ENCODE data around the gene BACH2.
"Not testable (repeated sequence)": the region's sequence is repeated elsewhere in the genome, so short reads cannot be mapped to it uniquely, and the experiment has no call there.

The BACH2 gene

DNA sequence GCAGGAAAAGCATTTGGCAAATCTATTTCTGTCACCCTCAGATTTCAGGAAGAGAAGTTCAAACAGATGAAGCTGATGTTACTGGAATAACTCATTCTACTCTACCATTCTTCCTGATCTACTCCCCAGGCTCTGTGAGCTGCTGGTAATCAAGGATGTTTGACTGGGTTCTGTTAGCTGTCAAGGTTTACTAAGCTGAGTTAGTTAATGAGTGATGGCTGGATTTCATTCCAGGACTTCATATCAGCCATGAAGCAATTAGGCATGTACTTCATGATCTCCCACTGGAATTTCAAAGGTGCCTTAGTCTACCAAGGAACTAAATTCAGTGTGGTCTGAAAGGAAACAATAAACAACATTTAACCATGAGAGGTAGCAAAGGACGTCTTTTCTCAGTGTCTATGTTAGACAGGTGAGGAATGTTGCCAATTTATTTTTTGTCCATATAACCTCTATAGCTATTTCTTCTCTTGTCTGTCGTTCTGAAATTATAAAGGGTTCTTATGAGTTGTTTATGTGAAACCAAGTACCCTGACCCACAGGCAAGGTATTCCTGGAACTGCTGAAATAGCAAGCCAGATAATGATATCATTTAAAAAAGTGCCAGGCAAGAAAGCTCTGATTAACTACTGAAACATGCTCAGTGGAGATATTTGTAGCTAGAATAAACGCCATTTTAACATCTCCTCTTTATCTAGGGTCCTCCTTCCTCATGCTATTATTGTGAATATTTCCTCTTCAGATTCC, 112.9 kb downstream of the BACH2 start:
- DNase-seq (ENCODE audit: low spot score) = no peak

DNA sequence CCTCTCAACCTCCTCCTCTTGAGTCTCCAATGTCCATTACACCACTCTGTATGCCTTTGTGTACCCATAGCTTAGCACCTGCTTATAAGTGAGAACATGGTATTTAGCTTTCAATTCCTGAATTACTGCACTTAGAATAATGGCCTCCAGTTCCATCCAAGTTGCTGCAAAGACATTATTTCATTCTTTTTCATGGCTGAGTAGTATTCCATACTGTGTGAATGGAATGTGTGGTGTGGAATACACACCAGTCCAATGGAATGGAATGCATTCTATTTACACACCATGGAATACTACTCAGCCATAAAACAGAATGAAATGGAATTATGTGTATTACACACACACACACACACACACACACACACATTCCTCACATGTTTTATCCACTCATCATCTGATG, 116.1 kb downstream of the BACH2 start:
- DNase-seq (ENCODE audit: low spot score) = no peak

DNA sequence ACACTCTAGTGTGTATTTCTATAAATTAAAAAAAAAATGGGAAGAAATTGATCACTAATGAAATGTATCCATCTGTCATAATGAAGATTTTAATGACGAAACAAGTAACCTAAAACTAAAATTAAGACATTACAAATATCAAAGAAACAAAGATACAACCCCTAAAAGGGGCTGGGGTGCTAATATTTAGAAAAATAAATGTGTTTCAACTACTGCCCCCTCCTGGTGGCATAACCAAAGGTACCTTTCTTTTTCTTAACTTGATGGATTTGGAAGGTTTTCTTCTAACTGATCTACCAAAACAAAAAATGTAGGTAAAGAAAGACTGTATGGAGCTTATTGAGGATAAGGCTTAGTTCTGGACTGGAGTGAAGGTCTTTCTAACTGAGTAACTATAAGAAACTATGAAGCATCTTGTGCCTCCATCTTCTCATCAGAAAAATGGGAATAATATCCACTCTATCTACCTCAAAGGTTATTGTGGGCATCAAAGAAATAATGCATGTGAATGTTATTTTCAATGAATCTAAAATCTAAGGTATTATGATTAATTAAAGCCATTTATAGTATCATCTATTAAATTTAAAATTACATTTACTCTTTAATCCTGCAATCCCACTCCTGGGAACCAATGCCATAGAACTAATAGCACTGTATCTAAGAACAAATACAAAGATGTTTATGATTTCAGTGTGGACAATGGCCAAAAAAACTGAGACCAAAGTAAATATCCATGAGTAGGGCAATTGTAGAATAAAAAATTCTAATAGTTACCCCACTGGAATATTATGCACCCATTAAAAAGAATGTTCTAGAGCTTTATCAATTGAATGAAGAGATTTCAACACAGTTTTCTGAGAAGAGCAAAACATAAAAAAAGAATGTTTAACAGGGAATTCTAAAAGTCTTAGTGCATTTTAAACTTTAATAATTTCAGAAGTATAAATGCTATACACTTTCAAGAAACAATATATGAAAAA, 117.2 kb downstream of the BACH2 start:
- peak; percentile 20 for DNase-seq (ENCODE audit: low spot score)

DNA sequence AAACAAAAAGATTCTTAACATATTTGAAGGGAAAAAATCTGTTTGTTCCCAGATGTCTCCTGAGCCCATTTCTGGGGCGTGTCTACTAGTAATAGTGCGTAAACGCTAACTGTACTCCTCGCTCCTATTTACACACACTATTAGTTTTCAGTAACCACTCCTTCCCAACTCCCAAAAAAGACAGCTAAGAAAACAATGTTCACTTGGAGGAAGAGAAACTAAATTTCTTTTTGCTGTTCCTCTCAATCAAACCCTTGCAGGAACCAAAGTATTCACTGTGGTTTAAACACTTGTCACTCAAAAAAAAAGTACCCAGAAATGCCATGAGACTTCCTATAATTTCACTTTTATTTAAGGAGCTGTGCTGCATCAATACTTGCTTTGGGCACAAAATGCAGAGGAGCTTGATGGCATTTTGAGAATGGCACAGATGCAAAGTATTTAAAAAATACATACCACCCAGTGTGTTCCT, 118.2 kb downstream of the BACH2 start:
- DNase-seq (ENCODE audit: low spot score) = no peak

DNA sequence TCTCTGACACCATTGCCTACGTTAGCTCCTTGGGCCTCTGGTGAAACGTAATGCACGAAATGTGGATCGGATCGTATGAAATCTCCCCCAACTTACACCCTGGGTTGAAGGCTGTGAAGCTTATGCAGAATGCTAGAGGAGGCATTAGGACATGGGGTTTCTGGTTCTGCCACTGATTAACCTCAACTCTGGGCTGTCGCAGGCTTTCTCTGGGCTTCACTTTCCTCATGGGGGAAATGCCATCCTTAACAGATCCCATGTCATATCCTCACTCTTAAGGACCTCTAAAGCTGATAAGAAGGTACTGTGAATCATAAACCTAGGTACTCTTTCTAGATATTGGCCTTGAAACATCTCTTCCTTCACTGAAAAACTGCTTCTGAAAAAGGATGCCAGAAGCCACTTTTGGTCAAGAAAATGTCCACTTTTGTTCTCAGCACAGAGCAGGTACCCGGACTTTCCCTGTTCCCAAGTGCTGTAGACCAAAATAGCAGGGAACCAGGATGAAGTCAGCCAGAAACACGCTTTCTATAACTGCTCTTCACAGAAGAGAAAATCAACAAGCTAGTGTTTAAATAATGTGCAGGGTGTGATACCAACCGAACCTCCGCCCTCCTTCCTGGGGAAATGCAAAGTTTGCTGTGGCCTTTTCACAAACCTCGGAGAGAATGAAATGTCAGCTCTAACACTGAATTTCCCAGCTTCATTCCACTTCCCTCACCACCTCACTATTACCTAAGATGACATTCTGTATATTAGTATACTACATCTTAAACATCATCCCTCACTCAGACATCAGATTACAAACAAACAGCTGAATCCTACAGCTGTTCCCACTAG, 118.9 kb downstream of the BACH2 start:
- DNase-seq (ENCODE audit: low spot score) = no peak

DNA sequence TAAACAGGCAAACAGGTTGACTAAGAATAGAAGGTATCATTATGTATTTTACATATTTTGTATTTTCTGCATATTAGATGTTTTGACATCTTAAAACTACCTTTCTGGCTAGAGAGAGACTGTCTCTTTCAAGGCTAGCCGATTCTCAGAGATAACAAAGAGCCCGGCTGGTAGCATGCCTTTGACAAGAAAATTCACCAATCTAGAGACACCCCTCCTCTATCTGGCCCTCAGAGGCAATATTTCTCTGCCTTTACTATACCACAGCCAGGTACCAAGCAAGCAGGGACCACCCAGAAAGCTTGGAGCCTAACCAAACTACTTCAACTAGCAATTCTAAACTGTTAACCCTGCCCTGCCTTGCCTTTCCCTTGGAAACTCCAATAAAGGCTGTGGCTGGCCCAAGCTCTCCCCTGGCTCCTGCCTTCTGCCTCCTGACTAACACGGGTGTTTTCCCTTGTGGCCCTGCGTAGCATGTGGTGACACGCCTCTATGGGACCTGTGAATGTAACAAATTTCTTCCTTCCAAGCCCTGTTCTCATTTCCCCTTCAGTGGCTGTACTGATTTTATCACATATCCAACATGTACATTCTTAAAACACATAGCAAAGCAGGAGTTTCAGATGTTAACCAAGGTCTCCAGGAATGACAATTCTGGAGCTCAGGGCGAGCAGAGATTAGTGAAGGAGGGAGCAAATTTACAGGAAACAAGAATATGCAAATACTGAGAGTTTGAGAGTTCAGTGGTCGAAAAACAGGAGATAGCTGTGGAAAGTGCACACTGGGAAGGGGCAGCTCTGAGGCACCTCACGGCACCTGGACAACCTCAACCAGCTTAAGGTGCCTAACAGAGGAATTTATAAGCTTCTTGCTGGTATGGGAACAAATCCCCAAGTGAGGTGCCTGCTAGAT, 120.8 kb downstream of the BACH2 start:
- no peak for DNase-seq (ENCODE audit: low spot score)

DNA sequence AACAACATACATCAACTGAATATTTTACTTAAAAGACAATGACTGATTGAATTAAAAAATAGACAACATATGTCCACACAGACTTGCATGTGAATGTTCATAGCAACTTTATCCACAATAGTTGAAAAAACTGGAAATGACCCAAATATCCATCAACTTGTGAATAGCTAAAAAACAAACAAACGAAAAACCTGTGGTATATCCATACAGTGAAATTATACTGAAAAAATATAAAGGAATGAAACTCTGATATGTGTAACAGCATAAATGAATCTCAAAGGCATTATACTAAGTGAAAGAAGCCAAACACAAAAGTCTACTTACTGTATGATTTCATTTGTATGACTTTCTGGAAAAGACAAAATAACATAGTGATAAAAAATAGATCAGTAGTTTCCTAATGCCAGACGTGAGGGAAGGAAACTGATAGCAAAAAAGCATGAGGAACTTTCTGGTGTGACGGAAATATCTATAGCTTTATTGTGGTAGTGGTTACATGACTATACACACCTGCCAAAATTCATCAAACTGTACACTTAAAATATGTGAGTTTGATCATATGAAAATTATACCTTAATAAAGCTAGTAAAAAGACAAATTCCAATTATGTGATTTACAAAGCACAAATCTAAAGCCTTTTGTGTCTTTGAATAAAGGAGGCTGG, 123.2 kb downstream of the BACH2 start:
- DNase-seq (ENCODE audit: low spot score) = no peak

DNA sequence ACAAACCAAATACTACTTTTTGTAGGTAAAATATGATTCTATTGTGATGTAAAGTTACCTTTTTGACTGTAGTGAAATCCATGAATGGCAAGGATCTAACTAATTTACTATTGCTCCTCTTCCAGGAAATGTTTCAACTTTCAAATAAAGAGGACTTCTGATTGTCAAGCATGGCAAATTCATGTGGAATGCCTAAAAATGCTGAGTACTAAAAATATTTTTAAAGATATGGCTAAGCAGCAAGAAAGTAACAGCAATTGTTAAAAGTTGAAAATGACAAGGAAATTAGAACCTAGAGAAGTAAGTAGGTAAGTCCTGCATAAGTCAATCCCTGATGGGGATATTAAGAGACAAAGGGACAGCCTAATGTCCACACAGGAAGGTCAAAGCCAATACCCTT, 126.0 kb downstream of the BACH2 start:
- DNase-seq (ENCODE audit: low spot score) = no peak

DNA sequence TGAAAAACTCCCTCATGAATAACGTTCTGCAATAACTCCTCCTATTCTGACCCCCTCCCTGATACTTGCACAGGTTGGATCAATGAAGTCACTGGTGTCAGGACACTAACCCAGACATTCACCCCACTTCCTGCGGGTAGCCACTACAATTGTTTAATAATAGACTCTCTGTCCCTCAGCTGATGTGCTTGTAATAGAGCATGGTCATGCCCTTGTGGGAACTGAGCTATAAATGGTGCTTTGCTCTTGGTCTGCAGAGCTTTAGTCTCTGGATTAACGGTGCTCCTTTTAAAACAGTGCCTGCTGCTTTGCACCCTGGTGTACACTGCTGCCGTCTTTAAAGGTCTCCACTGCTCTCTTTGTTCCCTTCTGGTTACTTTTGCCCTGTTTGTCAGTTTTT, 127.3 kb downstream of the BACH2 start:
- DNase-seq (ENCODE audit: low spot score) = peak; percentile 23

DNA sequence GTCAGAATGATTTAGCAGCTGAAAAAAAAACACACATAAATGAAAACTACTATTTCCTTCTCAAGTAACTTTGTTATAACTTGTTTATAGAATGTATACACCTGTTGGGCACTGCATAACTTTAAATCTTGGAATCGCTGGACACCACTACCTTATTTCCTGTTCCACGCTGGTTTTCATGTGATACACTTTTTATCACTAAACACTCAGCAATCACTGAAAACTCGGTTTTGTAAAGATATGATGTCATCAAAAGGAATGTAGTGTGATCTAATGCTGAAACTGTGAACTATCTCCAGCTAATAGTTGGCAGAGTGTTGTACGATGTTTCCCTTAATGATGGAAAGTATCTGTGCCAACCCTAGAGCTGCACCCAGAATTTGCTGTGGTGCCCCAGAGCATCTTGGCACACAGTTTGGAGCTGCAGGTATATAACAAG, 127.9 kb downstream of the BACH2 start:
- no peak for DNase-seq (ENCODE audit: low spot score)

DNA sequence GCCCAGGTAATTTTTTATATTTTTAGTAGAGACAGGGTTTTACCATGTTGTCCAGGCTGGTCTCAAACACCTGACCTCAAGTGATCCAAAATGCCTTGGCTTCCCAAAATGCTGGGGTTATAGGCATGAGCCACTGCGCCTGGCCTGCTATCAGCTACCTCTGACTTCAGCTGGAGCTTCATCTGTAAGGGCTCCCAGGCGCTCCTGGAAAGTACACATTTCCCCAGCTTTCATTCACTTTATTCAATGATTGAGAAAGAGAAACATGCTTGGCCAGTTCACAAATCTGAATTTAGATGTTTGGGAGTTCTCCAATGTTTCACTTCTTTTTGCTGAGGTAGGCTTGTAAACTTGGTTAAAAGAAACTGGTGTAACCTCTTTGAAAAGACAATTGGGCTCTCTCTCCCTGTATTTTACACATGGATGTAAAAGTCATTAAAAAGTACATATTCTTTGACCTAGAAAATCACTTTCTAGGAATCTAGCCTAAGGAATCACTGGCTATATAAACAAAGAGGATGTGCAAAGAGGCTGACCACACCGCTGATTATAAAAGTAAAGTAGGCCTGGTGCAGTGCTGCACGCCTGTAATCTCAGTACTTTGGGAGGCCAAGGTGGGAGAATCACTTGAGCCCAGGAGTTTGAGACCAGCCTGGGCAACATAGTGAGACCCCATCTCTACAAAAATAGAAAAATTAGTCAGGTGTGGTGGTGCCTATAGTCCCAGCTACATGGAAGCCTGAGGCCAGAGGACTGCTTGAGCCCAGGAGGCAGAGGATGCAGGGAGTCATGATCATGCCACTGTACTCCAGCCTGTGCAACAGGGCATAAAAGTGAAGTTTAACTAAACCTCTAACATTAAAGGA, 128.9 kb downstream of the BACH2 start:
- DNase-seq (ENCODE audit: low spot score) = no peak

DNA sequence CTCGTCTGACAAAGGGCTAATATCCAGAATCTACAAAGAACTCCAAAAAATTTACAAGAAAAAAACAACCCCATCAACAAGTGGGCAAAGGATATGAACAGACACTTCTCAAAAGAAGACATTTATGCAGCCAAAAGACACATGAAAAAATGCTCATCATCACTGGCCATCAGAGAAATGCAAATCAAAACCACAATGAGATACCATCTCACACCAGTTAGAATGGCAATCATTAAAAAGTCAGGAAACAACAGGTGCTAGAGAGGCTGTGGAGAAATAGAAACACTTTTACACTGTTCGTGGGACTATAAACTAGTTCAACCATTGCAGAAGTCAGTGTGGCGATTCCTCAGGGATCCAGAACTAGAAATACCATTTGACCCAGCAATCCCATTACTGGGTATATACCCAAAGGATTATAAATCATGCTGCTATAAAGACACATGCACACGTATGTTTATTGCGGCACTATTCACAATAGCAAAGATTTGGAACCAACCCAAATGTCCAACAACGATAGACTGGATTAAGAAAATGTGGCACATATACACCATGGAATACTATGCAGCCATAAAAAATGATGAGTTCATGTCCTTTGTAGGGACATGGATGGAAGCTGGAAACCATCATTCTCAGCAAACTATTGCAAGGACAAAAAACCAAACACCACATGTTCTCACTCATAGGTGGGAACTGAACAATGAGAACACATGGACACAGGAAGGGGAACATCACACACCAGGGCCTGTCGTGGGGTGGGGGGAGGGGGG, 130.3 kb downstream of the BACH2 start:
- not testable (repeated sequence) for DNase-seq (ENCODE audit: low spot score)

DNA sequence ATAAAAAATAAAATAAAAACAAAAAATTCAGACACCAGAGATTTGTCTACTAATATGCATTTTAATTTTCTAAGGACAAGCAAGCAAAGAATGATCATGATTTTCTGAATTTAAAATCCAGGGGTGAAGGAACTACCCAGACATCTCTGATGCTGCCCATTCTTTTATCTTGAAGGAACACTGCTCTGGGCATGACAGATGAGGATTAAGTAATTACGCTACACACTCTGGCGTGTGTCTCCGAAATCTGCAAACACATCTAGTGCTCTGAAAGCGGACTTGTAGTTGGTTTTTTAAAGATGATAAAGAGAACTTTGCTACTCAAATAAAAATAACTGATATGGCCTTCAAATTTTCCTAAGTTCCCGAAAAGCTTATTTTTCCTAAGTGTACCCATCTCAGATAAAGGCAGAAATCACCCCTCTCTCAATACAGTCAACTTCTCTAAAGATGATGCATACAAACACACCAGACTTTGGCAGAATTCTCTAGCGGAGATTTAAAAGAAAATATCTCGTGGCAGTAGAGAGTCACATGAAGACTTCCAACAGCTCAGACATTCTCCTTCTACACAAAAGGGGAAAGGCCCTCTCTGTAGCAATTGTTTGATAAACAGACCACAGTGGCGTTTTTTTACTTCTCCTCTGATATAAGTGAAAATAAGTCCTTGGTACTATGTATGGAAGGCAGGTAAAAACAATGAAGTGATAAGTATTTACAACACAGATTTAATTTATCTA, 133.8 kb downstream of the BACH2 start:
- DNase-seq (ENCODE audit: low spot score) = no peak

DNA sequence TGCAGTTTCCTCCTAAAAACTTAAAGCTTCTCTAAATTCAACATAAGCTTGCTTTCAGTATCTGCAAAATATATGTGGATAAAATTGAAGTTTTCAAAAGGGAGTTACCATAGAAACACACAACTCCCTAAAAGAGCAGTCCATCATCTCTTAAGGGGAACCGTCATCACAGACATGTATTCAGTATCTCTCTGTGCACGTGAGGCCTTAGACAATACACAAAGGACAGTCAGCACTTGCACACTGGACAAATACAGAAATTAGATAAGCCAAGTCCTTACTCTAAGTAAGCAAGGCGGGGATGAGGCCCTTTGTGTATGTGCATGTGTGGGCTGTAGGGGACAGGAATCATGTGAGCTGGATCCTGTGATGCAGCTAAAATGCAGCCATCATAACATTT, 136.6 kb downstream of the BACH2 start:
- no peak for DNase-seq (ENCODE audit: low spot score)

DNA sequence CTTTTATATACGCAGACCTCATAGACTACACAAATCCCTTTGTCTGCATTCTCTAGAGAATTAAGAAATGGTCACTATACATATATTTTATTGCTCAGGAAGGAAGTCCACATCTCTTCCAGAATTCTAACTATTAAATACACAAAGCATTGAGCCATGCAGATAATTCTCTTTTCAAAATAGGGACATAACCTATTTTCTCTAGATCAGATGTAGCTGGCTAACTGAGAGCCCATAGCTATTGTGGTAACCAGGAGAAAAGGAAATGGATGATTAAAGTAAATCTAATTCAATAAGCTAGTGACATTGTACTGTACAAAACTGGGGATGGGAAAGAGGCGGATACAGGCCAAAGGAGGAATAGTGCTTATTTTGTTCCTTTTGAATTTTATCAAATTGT, 137.2 kb downstream of the BACH2 start:
- DNase-seq (ENCODE audit: low spot score) = no peak

DNA sequence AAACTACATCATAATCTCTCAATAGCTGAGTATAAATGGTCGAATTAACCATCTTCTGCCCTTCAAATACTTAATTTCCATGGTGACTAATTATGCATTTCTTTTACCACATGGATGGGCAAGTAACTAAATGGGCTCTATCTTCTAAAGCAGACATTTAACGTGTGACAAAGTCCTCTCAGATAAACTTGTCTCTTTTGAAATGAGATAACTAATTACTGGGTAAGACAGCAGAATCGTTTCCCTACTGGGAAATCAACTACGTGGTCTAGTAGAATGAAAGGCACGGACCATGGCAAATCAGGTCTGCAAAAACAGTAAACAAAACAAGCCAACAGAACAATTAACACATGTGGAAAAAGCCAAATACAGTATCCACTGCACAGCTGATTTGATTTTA, 137.7 kb downstream of the BACH2 start:
- no peak for DNase-seq (ENCODE audit: low spot score)

DNA sequence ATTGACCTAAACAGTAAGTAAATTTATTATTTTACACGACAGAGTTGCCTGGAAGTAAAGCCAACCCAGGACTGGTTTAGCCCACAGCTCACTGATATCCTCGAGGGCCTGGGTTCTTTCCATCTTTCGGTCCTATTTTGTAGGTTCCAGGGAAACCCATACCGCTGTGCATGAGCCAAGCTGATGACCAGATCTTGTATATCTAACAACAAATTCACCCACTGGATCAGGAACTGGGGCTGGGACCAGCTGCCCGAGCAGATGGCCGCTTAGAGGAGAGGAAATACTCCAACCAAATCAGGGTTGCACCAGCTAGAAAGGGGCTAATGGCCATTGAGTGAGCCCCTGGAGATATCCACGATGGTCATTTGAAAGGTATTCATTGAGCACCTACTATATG, 139.2 kb downstream of the BACH2 start:
- DNase-seq (ENCODE audit: low spot score) = no peak

DNA sequence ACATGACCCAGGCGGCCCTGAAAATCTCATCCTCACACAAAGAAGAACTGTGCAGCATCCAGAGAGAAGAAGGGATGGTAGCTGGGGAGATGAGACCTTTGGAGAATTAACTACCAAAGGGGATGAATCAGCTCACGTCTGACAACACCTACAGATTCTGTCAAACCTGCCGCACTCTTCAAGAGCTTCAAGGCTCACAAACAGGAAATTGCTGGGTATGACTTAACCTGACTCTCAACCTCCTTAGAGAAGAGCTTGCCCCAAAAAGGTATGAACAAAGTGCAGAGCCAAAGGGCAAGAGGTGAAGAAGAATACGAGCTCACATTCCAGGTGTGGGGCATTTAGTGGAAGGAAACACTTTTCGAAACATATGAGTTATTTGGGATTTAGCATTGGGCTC, 139.8 kb downstream of the BACH2 start:
- DNase-seq (ENCODE audit: low spot score) = no peak

Data from kidney capillary endothelial cell (primary cell).